ENCODE results near the gene KRTAP10-7.

The KRTAP10-7 gene

GRCh38 chr21:44575307-44576024 lies 24.9 kb upstream of the KRTAP10-7 start:
- H3K79me2 ChIP-seq (ENCODE audit: low read length): no peaks in the 10 kb centered on the region
- H3K9ac ChIP-seq (ENCODE audit: low read length): no peak overlapping the region
- H3F3A ChIP-seq (ENCODE audit: insufficient read depth, low read length): no peaks in the 10 kb centered on the region
- TF ChIP-seq EZH2phosphoT487 (IDR thresholded peaks at IDR 0.05; ENCODE audit: low read length) (no peak), EZH2 (optimal IDR thresholded peaks at IDR 0.05; ENCODE audit: low read depth, low read length) (no peak)
- TF ChIP-seq, protein P1, sequence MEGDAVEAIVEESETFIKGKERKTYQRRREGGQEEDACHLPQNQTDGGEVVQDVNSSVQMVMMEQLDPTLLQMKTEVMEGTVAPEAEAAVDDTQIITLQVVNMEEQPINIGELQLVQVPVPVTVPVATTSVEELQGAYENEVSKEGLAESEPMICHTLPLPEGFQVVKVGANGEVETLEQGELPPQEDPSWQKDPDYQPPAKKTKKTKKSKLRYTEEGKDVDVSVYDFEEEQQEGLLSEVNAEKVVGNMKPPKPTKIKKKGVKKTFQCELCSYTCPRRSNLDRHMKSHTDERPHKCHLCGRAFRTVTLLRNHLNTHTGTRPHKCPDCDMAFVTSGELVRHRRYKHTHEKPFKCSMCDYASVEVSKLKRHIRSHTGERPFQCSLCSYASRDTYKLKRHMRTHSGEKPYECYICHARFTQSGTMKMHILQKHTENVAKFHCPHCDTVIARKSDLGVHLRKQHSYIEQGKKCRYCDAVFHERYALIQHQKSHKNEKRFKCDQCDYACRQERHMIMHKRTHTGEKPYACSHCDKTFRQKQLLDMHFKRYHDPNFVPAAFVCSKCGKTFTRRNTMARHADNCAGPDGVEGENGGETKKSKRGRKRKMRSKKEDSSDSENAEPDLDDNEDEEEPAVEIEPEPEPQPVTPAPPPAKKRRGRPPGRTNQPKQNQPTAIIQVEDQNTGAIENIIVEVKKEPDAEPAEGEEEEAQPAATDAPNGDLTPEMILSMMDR (IDR thresholded peaks at IDR 0.05; ENCODE audit: low read length): no peak
- H4K20me1 ChIP-seq (ENCODE audit: insufficient read depth, low read length): no peaks in the 10 kb centered on the region
- no peaks in the 10 kb centered on the region for H3K9me3 ChIP-seq (replicated peaks; ENCODE audit: insufficient read depth, low read length)
- peaks cover 94% of the 10 kb centered on the region for H3K27me3 ChIP-seq (replicated peaks; ENCODE audit: insufficient read depth, low read length)
- no peak overlapping the region for H3K4me2 ChIP-seq (ENCODE audit: low read depth, low read length)
- DNase-seq: no peak
- H3K4me1 ChIP-seq (ENCODE audit: low read length): no peaks in the 10 kb centered on the region
- H3K27ac ChIP-seq (ENCODE audit: low read length): no peak overlapping the region
- no peak overlapping the region for H3K4me3 ChIP-seq (ENCODE audit: low read length)
- H3K36me3 ChIP-seq (replicated peaks; ENCODE audit: insufficient read depth, low read length): no peaks in the 10 kb centered on the region
- no peaks in the 10 kb centered on the region for H3K9me2 ChIP-seq (replicated peaks; ENCODE audit: insufficient read depth, low read length)
- no peak overlapping the region for H2AFZ ChIP-seq (ENCODE audit: low read length)

DNA sequence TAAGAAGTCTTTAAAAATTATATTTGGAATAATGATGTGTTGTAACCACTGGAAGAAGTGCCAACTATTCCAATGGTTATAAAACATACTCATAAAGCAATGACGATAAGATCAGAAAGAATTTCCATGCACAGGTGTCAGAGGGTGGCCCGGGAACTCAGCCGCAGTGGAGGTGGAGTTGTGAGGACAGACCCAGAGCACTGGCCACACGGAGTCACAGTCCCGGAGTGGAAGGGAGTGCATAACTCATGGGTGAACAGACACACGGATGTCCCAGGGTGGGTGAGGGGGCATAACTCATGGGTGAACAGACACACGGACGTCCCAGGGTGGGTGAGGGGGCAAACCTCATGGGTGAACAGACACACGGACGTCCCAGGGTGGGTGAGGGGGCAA lies 24.4 kb upstream of the KRTAP10-7 start:
- TF ChIP-seq, protein P1 (IDR thresholded peaks at IDR 0.05; ENCODE audit: low read length): no peak
- TF ChIP-seq EZH2phosphoT487 (IDR thresholded peaks at IDR 0.05; ENCODE audit: low read length): no peak
- no peak for TF ChIP-seq EZH2 (optimal IDR thresholded peaks at IDR 0.05; ENCODE audit: low read depth, low read length)
- H3K9me2 ChIP-seq (replicated peaks; ENCODE audit: insufficient read depth, low read length): no peaks in the 10 kb centered on the region
- H3F3A ChIP-seq (ENCODE audit: insufficient read depth, low read length): no peaks in the 10 kb centered on the region
- no peak overlapping the region for H3K9ac ChIP-seq (ENCODE audit: low read length)
- no peaks in the 10 kb centered on the region for H3K4me1 ChIP-seq (ENCODE audit: low read length)
- peaks cover 94% of the 10 kb centered on the region for H3K27me3 ChIP-seq (replicated peaks; ENCODE audit: insufficient read depth, low read length)
- no peaks in the 10 kb centered on the region for H4K20me1 ChIP-seq (ENCODE audit: insufficient read depth, low read length)
- H3K36me3 ChIP-seq (replicated peaks; ENCODE audit: insufficient read depth, low read length): no peaks in the 10 kb centered on the region
- no peak for DNase-seq
- no peaks in the 10 kb centered on the region for H3K9me3 ChIP-seq (replicated peaks; ENCODE audit: insufficient read depth, low read length)
- H3K4me3 ChIP-seq (ENCODE audit: low read length): no peak overlapping the region
- H3K4me2 ChIP-seq (ENCODE audit: low read depth, low read length): no peak overlapping the region
- H2AFZ ChIP-seq (ENCODE audit: low read length): no peak overlapping the region
- no peaks in the 10 kb centered on the region for H3K79me2 ChIP-seq (ENCODE audit: low read length)
- H3K27ac ChIP-seq (ENCODE audit: low read length): no peak overlapping the region

- no peaks in the 10 kb centered on the region for H4K20me1 ChIP-seq (ENCODE audit: insufficient read depth, low read length)
- no peaks in the 10 kb centered on the region for H3K9me3 ChIP-seq (replicated peaks; ENCODE audit: insufficient read depth, low read length)
- H3F3A ChIP-seq (ENCODE audit: insufficient read depth, low read length): no peaks in the 10 kb centered on the region
- H3K36me3 ChIP-seq (replicated peaks; ENCODE audit: insufficient read depth, low read length): no peaks in the 10 kb centered on the region
- H3K9me2 ChIP-seq (replicated peaks; ENCODE audit: insufficient read depth, low read length): no peaks in the 10 kb centered on the region
- TF ChIP-seq EZH2 (optimal IDR thresholded peaks at IDR 0.05; ENCODE audit: low read depth, low read length): no peak
- no peak for TF ChIP-seq EZH2phosphoT487 (IDR thresholded peaks at IDR 0.05; ENCODE audit: low read length)
- TF ChIP-seq, protein P1 (IDR thresholded peaks at IDR 0.05; ENCODE audit: low read length): no peak
- H3K4me3 ChIP-seq (ENCODE audit: low read length): no peak overlapping the region
- H3K79me2 ChIP-seq (ENCODE audit: low read length): no peaks in the 10 kb centered on the region
- H3K27ac ChIP-seq (ENCODE audit: low read length): no peak overlapping the region
- H3K4me1 ChIP-seq (ENCODE audit: low read length): no peaks in the 10 kb centered on the region
- H3K27me3 ChIP-seq (replicated peaks; ENCODE audit: insufficient read depth, low read length): peaks cover 94% of the 10 kb centered on the region
- DNase-seq: no peak
- H2AFZ ChIP-seq (ENCODE audit: low read length): no peak overlapping the region
- H3K4me2 ChIP-seq (ENCODE audit: low read depth, low read length): no peak overlapping the region
- H3K9ac ChIP-seq (ENCODE audit: low read length): no peak overlapping the region
These were observed 21.9 kb upstream of the KRTAP10-7 start for GRCh38 chr21:44578371-44579055.
